NAMALWA (cell line): ENCODE measurements around the gene NDUFS7.
A peak's percentile ranks its signal among the peaks of the same experiment; 100 is the strongest.
"Not testable (repeated sequence)": the region's sequence is repeated elsewhere in the genome, so short reads cannot be mapped to it uniquely, and the experiment has no call there.

Source experiments
- DNase-seq: peaks from one replicate; pipeline ENCODE4 v3.0.0-alpha.2; 2015; ENCODE audit warnings: low spot score

NDUFS7 gene

GRCh38 chr19:1434040-1434366, 50.3 kb downstream of the NDUFS7 start:
- no peak for DNase-seq

DNA sequence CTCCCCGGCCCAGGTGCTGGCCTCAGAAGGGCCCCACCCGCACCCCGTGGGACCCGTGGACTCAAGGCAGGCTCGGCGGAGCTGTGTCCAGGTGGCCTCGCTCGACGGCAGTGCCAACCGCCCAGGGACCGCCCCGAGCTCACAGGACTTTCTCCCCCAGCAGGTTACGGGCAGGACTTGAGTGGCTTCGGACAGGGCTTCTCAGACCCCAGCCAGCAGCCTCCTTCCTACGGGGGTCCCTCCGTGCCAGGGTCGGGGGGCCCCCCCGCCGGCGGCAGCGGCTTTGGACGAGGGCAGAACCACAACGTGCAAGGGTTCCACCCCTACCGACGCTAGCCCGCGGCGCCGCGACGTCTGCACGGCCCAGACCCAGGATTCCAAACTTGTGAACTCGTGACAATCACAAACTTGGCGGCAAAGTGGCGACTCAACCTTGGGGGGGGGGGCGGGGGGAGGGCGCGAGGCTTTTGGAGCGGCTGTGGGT, 50.9 kb downstream of the NDUFS7 start:
- no peak for DNase-seq

- no peak for DNase-seq
Observed at GRCh38 chr19:1435378-1435989, 51.8 kb downstream of the NDUFS7 start.

GRCh38 chr19:1437609-1438008, 53.9 kb downstream of the NDUFS7 start:
- no peak for DNase-seq

GRCh38 chr19:1438035-1438932, 54.6 kb downstream of the NDUFS7 start, which contains the start of gene RPS15:
RPS15 (plus strand) TSS chr19:1438396; CDS start chr19:1438426, 30 bp downstream.
- DNase-seq: peak; percentile 96

- DNase-seq: peak; percentile 43
Observed at GRCh38 chr19:1438933-1439354, 55.2 kb downstream of the NDUFS7 start.

DNA sequence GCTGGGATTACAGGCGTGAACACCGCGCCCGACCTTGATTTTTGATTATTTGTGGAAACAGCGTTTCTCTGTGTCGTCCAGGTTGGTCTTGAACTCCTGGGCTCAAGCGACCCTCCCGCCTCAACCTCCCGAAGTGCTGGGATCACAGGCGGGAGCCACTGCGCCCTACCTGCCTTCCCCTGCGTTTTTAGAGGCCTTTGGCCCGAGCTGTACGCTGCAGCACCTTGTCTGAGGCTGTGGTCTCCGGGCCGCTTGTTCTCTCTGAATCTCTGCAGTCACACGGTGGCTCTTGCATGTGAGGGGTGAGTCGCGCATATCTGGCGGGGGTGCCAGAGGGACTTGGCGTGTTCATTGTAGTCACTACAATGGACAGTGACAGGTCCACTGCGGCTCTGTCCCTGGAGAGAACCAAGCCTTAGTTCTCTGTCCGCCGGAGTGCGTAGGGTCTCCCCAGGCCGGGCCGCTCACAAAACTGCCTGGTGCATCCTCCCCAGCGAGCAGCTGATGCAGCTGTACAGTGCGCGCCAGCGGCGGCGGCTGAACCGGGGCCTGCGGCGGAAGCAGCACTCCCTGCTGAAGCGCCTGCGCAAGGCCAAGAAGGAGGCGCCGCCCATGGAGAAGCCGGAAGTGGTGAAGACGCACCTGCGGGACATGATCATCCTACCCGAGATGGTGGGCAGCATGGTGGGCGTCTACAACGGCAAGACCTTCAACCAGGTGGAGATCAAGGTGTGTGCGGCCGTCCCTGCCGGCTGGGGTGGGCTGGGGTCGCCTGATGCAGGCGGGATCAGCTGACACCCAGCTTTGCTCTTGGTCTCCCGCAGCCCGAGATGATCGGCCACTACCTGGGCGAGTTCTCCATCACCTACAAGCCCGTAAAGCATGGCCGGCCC, 56.1 kb downstream of the NDUFS7 start:
- not testable (repeated sequence) for DNase-seq

DNA sequence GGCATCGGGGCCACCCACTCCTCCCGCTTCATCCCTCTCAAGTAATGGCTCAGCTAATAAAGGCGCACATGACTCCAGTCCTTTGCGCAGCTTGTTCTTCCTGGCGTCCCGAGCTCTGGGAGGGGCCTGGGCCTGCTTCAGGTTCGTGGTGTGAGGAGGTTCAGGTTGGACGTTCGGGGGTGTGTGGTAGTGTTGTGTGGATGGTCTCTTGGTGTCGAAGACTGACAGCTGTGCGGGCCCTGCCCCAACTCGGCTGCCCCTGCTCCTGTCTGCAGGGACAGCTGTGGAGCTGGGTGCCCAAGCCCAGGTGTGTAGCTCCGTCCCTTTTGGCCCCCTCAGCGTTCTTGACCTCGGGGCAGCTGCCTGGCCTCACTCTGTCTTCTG, 56.7 kb downstream of the NDUFS7 start:
- DNase-seq: no peak

DNA sequence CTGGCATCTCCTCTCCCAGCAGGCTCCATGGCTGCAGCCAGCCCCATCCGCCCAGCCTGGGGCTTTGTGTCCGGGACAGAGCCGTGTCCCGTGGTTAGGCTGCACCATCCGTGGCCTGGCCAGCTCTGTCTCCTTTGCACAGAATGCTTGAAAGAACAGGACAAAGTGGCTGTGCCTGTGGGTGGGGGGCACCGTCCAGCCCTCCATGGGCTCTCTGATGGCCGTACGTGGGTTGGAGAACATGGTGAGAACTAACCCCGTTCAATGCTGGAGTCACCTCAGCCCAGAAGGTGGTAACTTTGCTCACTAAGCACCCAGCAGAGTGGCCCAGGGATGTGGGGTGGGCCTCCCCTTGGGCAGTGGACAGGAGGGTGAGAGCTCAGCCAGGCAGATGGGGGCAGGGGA, 57.3 kb downstream of the NDUFS7 start:
- DNase-seq: no peak

DNA sequence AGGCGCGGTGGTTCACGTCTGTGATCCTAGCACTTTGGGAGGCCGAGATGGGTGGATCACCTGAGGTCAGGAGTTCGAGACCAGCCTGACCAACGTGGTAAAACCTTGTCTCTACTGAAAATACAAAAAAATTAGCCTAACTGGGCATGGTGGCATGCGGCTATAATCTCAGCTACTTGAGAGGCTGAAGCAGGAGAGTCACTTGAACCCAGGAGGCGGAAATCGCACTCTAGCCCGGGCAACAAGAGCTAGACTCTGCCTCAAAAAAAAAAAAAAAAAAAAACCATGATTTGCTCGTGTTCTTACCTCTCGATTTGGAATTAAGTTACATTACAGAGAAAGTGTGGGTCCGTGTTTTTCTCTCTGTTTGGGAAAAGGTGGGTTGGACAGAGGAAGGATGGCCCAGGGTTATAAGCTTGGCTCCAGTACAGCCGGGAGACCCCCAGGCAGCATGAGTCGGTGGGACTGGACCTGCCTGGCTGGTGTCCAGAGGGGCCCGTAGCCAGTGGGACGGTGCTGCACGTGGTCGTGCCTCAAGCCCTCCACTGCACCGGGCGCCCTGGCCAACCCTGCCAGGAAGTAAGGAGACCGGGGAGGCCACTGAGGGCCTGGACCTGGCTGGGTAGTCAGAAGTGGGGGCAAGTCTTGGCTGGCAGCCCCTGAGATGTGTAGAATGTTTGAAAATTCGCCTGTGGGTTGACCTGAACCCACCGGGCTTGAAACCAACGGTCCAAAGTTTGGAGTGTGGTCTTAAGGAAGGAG, 58.2 kb downstream of the NDUFS7 start:
- no peak for DNase-seq
